ENCODE results near the gene HOXC9. TPM values are rescaled to one million over a fixed set of nuclear protein-coding genes. Genes with fewer than 3 reads are reported as not detected.

Gene HOXC9
- total and polyA plus RNA-seq, 2 of the 4 experiments (the other 2 are of a cell fraction): 0.26 TPM; not detected in 1

GRCh38 chr12:54006559-54007220 is 6.7 kb downstream of the HOXC9 start:
- Histone ChIP-seq H3K23ac (ENCODE audit: low read depth, low read length) (no peak overlapping the region), H4K20me1 (ENCODE audit: insufficient read depth, low read length) (no peaks in the 10 kb centered on the region), H3K56ac (ENCODE audit: extremely low read depth, insufficient read depth, low read length) (no peak overlapping the region), H2AK9ac (replicated peaks; ENCODE audit: low read depth, low read length, poor library complexity) (no peak overlapping the region), H4K8ac (ENCODE audit: low read depth in 2 of 2, low read length in 2 of 2) (no peak overlapping the region), H3K18ac (ENCODE audit: low read depth, low read length) (no peak overlapping the region), H2BK20ac (ENCODE audit: low read depth, low read length) (no peak overlapping the region), H3K9me3 (ENCODE audit: control insufficient read depth, insufficient read depth, low read length) (no peaks in the 10 kb centered on the region), H3K9ac (ENCODE audit: low read depth, low read length) (no peak overlapping the region), H3K4ac (ENCODE audit: low read depth, low read length) (no peak overlapping the region), H3K4me3 (ENCODE audit: insufficient read depth, low read depth, low read length) (no peak overlapping the region), H3K27me3 (ENCODE audit: control insufficient read depth, insufficient read depth, low read length) (peaks cover 91% of the 10 kb centered on the region), H4K91ac (ENCODE audit: insufficient read depth, low read depth, low read length) (no peak overlapping the region), H3K36me3 (ENCODE audit: control insufficient read depth, insufficient read depth, low read length) (no peaks in the 10 kb centered on the region), H2BK15ac (ENCODE audit: low read depth, low read length) (no peak overlapping the region), H3K4me2 (ENCODE audit: low read depth, low read length) (no peak overlapping the region), H2BK5ac (ENCODE audit: low read depth, low read length, poor library complexity, severe bottlenecking) (no peak overlapping the region), H2BK120ac (ENCODE audit: low read depth, low read length) (no peak overlapping the region), H3K27ac (ENCODE audit: insufficient read depth, low read length) (no peak overlapping the region), H4K5ac (ENCODE audit: low read depth, low read length) (no peak overlapping the region), H2AFZ (replicated peaks; ENCODE audit: low read length, poor library complexity) (peak overlapping the region; percentile 88), H2AK5ac (ENCODE audit: low read depth, low read length) (no peak overlapping the region), H3K79me1 (ENCODE audit: low read depth in 1 of 2, low read length in 2 of 2) (no peaks in the 10 kb centered on the region), H3K14ac (replicated peaks; ENCODE audit: low read depth, low read length) (no peak overlapping the region), H3K4me1 (ENCODE audit: control insufficient read depth, insufficient read depth, low read length) (no peaks in the 10 kb centered on the region), H3K9me1 (ENCODE audit: insufficient read depth, low read length) (no peaks in the 10 kb centered on the region)
- no peak for ATAC-seq (ENCODE audit: low read depth)
- 13% methylated on average over 6 of the region's 22 CpGs; no CpG with 5 or more reads in 1 of the 2 experiments for WGBS, 2 experiments (ENCODE audit: extremely low coverage in 2 of 2, insufficient read length in 1 of 2)
- intact Hi-C loops (cut with micrococcal nuclease): loop anchor here (1.0 to 10.0 kb wide), 5 partner anchors 185 to 353 kb away; no protein-coding TSS in a partner anchor
- in situ Hi-C loops (cut with MboI; ENCODE audit: low sequenced_read_pairs): loop anchor here (5.0 kb wide), 1 partner anchor 186 kb away; no protein-coding TSS in a partner anchor
- no peak for DNase-seq
- ChIA-PET POLR2A (ENCODE audit: unreplicated experiment) (interaction anchor here (0.5 kb wide), 1 partner anchor 155 kb away, joined by 4 read pairs; no protein-coding TSS in a partner anchor), CTCF (interaction anchor here (0.6 to 3.1 kb wide), 5 partner anchors 182 to 200 kb away, joined by 3 to 19 read pairs (median 14); partner anchors contain the start of gene SMUG1)
- BruUV-seq (replicated peaks): no TSS peak
- TF ChIP-seq CEBPB (IDR thresholded peaks at IDR 0.05; ENCODE audit: low read depth, low read length): no peak
- no peak for TF ChIP-seq RFX5 (IDR thresholded peaks at IDR 0.05; ENCODE audit: low read depth, low read length)
- TF ChIP-seq MAZ (IDR thresholded peaks at IDR 0.05; ENCODE audit: borderline replicate concordance, low read depth, low read length): no peak
- TF ChIP-seq SMC3 (IDR thresholded peaks at IDR 0.05; ENCODE audit: low read depth, low read length): no peak
- TF ChIP-seq USF2 (IDR thresholded peaks at IDR 0.05; ENCODE audit: low read depth, low read length): no peak
- dilution Hi-C loops (cut with HindIII; ENCODE audit: low sequenced_read_pairs, unreplicated experiment): no loop called here
